ENCODE data around the gene WDR64.

DNA sequence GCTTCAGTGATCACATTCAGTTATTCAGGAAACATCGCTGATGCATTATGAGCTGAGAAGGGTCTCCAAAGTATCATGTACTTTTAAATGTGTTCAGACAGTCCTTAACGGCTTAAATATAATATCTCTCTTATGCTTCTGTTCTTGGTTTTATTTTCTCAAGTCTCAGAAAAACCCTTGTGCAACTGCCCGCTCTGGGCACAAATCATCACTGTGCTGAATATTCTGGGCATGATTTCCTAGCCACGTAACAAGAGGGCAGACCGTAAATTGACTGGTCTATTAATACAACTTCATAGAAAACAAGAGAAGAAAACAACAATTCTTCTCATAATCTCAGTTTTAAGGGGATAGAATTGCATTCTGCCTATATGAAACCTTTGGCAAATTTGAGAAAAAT is 99.4 kb downstream of the WDR64 start:
- TF ChIP-seq, protein P1, sequence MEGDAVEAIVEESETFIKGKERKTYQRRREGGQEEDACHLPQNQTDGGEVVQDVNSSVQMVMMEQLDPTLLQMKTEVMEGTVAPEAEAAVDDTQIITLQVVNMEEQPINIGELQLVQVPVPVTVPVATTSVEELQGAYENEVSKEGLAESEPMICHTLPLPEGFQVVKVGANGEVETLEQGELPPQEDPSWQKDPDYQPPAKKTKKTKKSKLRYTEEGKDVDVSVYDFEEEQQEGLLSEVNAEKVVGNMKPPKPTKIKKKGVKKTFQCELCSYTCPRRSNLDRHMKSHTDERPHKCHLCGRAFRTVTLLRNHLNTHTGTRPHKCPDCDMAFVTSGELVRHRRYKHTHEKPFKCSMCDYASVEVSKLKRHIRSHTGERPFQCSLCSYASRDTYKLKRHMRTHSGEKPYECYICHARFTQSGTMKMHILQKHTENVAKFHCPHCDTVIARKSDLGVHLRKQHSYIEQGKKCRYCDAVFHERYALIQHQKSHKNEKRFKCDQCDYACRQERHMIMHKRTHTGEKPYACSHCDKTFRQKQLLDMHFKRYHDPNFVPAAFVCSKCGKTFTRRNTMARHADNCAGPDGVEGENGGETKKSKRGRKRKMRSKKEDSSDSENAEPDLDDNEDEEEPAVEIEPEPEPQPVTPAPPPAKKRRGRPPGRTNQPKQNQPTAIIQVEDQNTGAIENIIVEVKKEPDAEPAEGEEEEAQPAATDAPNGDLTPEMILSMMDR (conservative IDR thresholded peaks at IDR 0.05) = no peak
- no peak for TF ChIP-seq ZFX (IDR thresholded peaks at IDR 0.05)

Data from C4-2B (cell line).